Esophagus muscularis mucosa (tissue), 4 donors: Measurements from ENCODE around the gene OXER1.

Experiments used
- CTCF ChIP-seq, 3 experiments: fragments of 200-600 bp in 2 of 3; fragments of 450-650 bp in 1 of 3; sonication (generic) in 2 of 3; IDR thresholded peaks; one replicate each; pipeline ENCODE4 v1.5.1; 2017 to 2019; ENCODE audit warnings: antibody characterized with exemption in 3 of 3, mild to moderate bottlenecking in 2 of 3, moderate library complexity in 1 of 3
- EP300 ChIP-seq: sonication (generic); formaldehyde crosslinking; IDR thresholded peaks from one replicate; pipeline ENCODE4 v1.6.1; 2017; ENCODE audit warnings: antibody characterized with exemption
- POLR2A ChIP-seq: fragments of 450-650 bp; IDR thresholded peaks from one replicate; pipeline ENCODE4 v1.6.1; 2017; ENCODE audit warnings: antibody characterized with exemption, moderate library complexity, mild to moderate bottlenecking, low read depth
- POLR2AphosphoS5 ChIP-seq, 2 donors: sonication (generic); formaldehyde crosslinking; IDR thresholded peaks; one replicate each; pipeline ENCODE4 v1.6.1; 2017; ENCODE audit warnings: antibody characterized with exemption in 2 of 2

GRCh38 chr2:42804338-42804737 lies 40.4 kb upstream of the OXER1 start:
- no peak for TF ChIP-seq POLR2A
- TF ChIP-seq CTCF (IDR thresholded peaks at IDR 0.05): no peak
- no peak for TF ChIP-seq POLR2AphosphoS5 (IDR thresholded peaks at IDR 0.05)
- no peak for TF ChIP-seq EP300
